ENCODE data around the gene OPTN. TPM values are rescaled to one million over a fixed set of nuclear protein-coding genes. Genes with fewer than 3 reads are reported as not detected.

Gene OPTN
- polyA plus RNA-seq, 1 of the 3 experiments (the other 2 are of a cell fraction) = 21.6 TPM

- Histone ChIP-seq H3K27me3 (ENCODE audit: insufficient read depth) (no peaks in the 10 kb centered on the region), H3K4me3 (ENCODE audit: low read depth in 2 of 2, low read length in 1 of 2) (no peak overlapping the region), H3K9ac (no peak overlapping the region), H2AFZ (ENCODE audit: low read depth) (no peak overlapping the region), H3K79me2 (ENCODE audit: insufficient read depth) (peaks cover 8% of the 10 kb centered on the region; the same call in 1 of the 2 replicates), H3K4me1 (ENCODE audit: control insufficient read depth in 1 of 2, insufficient read depth in 2 of 2, low read depth in 1 of 2, low read length in 1 of 2) (no peaks in the 10 kb centered on the region), H3K9me2 (no peaks in the 10 kb centered on the region), H4K20me1 (ENCODE audit: insufficient read depth) (no peaks in the 10 kb centered on the region), H3K9me3 (no peaks in the 10 kb centered on the region), H3K27ac (ENCODE audit: low read depth in 2 of 2, low read length in 1 of 2) (no peak overlapping the region), H3K4me2 (no peak overlapping the region), H3K36me3 (replicated peaks in 1 of 2; ENCODE audit: control insufficient read depth in 1 of 2, insufficient read depth in 2 of 2, low read length in 1 of 2) (peaks cover 5 to 10% of the 10 kb centered on the region in 2 experiments), H3F3A (replicated peaks; ENCODE audit: insufficient read depth) (no peaks in the 10 kb centered on the region)
- no peak for TF ChIP-seq RFX5 (IDR thresholded peaks at IDR 0.05; ENCODE audit: low read length)
- no peak for TF ChIP-seq RCOR1 (IDR thresholded peaks at IDR 0.05; ENCODE audit: low read length)
- TF ChIP-seq, protein P1, sequence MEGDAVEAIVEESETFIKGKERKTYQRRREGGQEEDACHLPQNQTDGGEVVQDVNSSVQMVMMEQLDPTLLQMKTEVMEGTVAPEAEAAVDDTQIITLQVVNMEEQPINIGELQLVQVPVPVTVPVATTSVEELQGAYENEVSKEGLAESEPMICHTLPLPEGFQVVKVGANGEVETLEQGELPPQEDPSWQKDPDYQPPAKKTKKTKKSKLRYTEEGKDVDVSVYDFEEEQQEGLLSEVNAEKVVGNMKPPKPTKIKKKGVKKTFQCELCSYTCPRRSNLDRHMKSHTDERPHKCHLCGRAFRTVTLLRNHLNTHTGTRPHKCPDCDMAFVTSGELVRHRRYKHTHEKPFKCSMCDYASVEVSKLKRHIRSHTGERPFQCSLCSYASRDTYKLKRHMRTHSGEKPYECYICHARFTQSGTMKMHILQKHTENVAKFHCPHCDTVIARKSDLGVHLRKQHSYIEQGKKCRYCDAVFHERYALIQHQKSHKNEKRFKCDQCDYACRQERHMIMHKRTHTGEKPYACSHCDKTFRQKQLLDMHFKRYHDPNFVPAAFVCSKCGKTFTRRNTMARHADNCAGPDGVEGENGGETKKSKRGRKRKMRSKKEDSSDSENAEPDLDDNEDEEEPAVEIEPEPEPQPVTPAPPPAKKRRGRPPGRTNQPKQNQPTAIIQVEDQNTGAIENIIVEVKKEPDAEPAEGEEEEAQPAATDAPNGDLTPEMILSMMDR (IDR thresholded peaks at IDR 0.05) = no peak
- no peak for TF ChIP-seq ELF1 (IDR thresholded peaks at IDR 0.05)
- no peak for TF ChIP-seq FOSL2 (IDR thresholded peaks at IDR 0.05; ENCODE audit: borderline replicate concordance, low read depth)
- TF ChIP-seq TCF12 (IDR thresholded peaks at IDR 0.05) = no peak
- TF ChIP-seq GABPA (IDR thresholded peaks at IDR 0.05; ENCODE audit: low read depth) = no peak
- TF ChIP-seq MXI1 (IDR thresholded peaks at IDR 0.05; ENCODE audit: low read depth, low read length) = no peak
- TF ChIP-seq, protein P2, sequence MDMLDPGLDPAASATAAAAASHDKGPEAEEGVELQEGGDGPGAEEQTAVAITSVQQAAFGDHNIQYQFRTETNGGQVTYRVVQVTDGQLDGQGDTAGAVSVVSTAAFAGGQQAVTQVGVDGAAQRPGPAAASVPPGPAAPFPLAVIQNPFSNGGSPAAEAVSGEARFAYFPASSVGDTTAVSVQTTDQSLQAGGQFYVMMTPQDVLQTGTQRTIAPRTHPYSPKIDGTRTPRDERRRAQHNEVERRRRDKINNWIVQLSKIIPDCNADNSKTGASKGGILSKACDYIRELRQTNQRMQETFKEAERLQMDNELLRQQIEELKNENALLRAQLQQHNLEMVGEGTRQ (IDR thresholded peaks at IDR 0.05; ENCODE audit: borderline replicate concordance, low read depth, low read length) = no peak
- no peak for TF ChIP-seq NRF1 (IDR thresholded peaks at IDR 0.05; ENCODE audit: low read depth, low read length)
- TF ChIP-seq, protein P3, sequence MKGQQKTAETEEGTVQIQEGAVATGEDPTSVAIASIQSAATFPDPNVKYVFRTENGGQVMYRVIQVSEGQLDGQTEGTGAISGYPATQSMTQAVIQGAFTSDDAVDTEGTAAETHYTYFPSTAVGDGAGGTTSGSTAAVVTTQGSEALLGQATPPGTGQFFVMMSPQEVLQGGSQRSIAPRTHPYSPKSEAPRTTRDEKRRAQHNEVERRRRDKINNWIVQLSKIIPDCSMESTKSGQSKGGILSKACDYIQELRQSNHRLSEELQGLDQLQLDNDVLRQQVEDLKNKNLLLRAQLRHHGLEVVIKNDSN (IDR thresholded peaks at IDR 0.05; ENCODE audit: borderline replicate concordance, low read depth) = no peak
- TF ChIP-seq NFIC (IDR thresholded peaks at IDR 0.05; ENCODE audit: borderline replicate concordance) = no peak
- TF ChIP-seq POLR2AphosphoS5 (IDR thresholded peaks at IDR 0.05; ENCODE audit: low read depth, low read length) = no peak
- no peak for TF ChIP-seq TEAD4 (IDR thresholded peaks at IDR 0.05; ENCODE audit: borderline replicate concordance, insufficient read depth)
- no peak for TF ChIP-seq MEF2A (IDR thresholded peaks at IDR 0.05; ENCODE audit: borderline replicate concordance, low read depth)
- no peak for DNase-seq
- ChIA-PET CTCF (interaction anchor here (0.9 to 2.3 kb wide), 3 partner anchors 13 to 129 kb away, joined by 3 to 6 read pairs (median 4); partner anchors contain the start of gene MCM10), POLR2A (no interaction called here)
- 100% methylated on average over 2 of the region's 2 CpGs for WGBS (ENCODE audit: low lambda C conversion rate)
Observed at GRCh38 chr10:13173616-13174015, 73.7 kb downstream of the OPTN start.

DNA sequence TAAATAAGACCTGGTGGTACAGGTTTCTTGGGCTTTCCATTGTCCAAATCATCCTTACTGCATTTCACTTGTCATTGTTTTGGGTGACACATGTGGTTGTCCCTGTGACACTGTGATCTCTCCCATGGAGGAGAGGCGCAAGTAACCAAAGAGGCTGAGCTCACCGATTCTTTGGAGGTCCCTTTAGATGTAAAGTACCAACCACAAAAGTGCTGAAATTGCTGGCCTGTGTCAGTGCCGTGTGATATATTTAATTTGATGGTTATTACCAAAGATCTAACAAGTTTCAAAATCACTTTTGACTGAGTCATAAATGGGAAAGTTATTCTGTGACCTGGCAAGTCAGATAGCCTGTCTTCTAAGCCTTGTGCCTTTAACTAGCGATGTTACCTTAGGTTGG lies 80.8 kb downstream of the OPTN start:
- no peak for TF ChIP-seq RCOR1 (IDR thresholded peaks at IDR 0.05; ENCODE audit: low read length)
- no peak for TF ChIP-seq GATA2 (CRISPR knock-in tag; IDR thresholded peaks at IDR 0.05)
- TF ChIP-seq TAF1 (IDR thresholded peaks at IDR 0.05; ENCODE audit: borderline replicate concordance, low read depth, low read length) = no peak
- TF ChIP-seq PBX3 (IDR thresholded peaks at IDR 0.05) = no peak
- no peak for TF ChIP-seq FOSL2 (IDR thresholded peaks at IDR 0.05; ENCODE audit: borderline replicate concordance, low read depth)
- TF ChIP-seq NRF1 (IDR thresholded peaks at IDR 0.05; ENCODE audit: low read depth, low read length) = no peak
- no peak for TF ChIP-seq RFX5 (IDR thresholded peaks at IDR 0.05; ENCODE audit: low read length)
- TF ChIP-seq FOXM1 (IDR thresholded peaks at IDR 0.05; ENCODE audit: low read depth) = no peak
- no peak for TF ChIP-seq YY1 (IDR thresholded peaks at IDR 0.05; ENCODE audit: low read depth)
- TF ChIP-seq GABPA (IDR thresholded peaks at IDR 0.05; ENCODE audit: low read depth) = no peak
- no peak for TF ChIP-seq MAX (IDR thresholded peaks at IDR 0.05; ENCODE audit: low read depth)
- H3K36me3 ChIP-seq (replicated peaks in 1 of 2; ENCODE audit: control insufficient read depth in 1 of 2, insufficient read depth in 2 of 2, low read length in 1 of 2) = peaks cover 10 to 20% of the 10 kb centered on the region in 2 experiments
- no peaks in the 10 kb centered on the region for H3K9me3 ChIP-seq
- no peak overlapping the region for H3K27ac ChIP-seq (ENCODE audit: low read depth in 2 of 2, low read length in 1 of 2)
- H3K9me2 ChIP-seq = no peaks in the 10 kb centered on the region
- no peak for DNase-seq
- no peak overlapping the region for H3K4me3 ChIP-seq (ENCODE audit: low read depth in 2 of 2, low read length in 1 of 2)
- no peak overlapping the region for H3K9ac ChIP-seq
- ChIA-PET CTCF (interaction anchor here (1.0 to 2.4 kb wide), 2 partner anchors 20 to 26 kb away, joined by 4 to 10 read pairs; partner anchors contain the start of gene MCM10), POLR2A (no interaction called here)
- no peak overlapping the region for H3K4me2 ChIP-seq
- no peaks in the 10 kb centered on the region for H3K4me1 ChIP-seq (ENCODE audit: control insufficient read depth in 1 of 2, insufficient read depth in 2 of 2, low read depth in 1 of 2, low read length in 1 of 2)
- no peaks in the 10 kb centered on the region for H4K20me1 ChIP-seq (ENCODE audit: insufficient read depth)
- no peaks in the 10 kb centered on the region for H3F3A ChIP-seq (replicated peaks; ENCODE audit: insufficient read depth)
- no peak overlapping the region for H2AFZ ChIP-seq (ENCODE audit: low read depth)
- H3K27me3 ChIP-seq (ENCODE audit: insufficient read depth) = no peaks in the 10 kb centered on the region
- whole genome bisulfite sequencing (ENCODE audit: low lambda C conversion rate) = 100% methylated on average over 4 of the region's 4 CpGs
- no peaks in the 10 kb centered on the region for H3K79me2 ChIP-seq (ENCODE audit: insufficient read depth)

Measured in SK-N-SH (cell line).